NCI-H1092 treated with DMSO at 0.1 percent for 48 hours (cell line): ENCODE measurements around the gene SEPTIN12.

ENCODE experiments used
- DNase-seq: peaks from one replicate; lab custom pipeline; 2025; lab: John Stamatoyannopoulos, UW

Gene SEPTIN12

GRCh38 chr16:4783951-4784336, 4.2 kb downstream of the SEPTIN12 start:
- no peak for DNase-seq

- DNase-seq, result no peak
Measured at GRCh38 chr16:4783251-4783950, 4.7 kb downstream of the SEPTIN12 start.

- no peak for DNase-seq
Measured at GRCh38 chr16:4780235-4780634, 7.9 kb downstream of the SEPTIN12 start.

- DNase-seq, result no peak
Measured at GRCh38 chr16:4778050-4778392, 10.1 kb downstream of the SEPTIN12 start.

- DNase-seq, result no peak
Measured at GRCh38 chr16:4777339-4778049, 10.7 kb downstream of the SEPTIN12 start.

GRCh38 chr16:4776141-4776705, 11.9 kb downstream of the SEPTIN12 start:
- no peak for DNase-seq

GRCh38 chr16:4775005-4775404, 13.1 kb downstream of the SEPTIN12 start:
- no peak for DNase-seq

GRCh38 chr16:4772351-4772750, 15.8 kb downstream of the SEPTIN12 start:
- DNase-seq, result no peak

- no peak for DNase-seq
Measured at GRCh38 chr16:4771646-4772045, 16.5 kb downstream of the SEPTIN12 start.

- no peak for DNase-seq
Measured at GRCh38 chr16:4769306-4769638, 18.9 kb downstream of the SEPTIN12 start.

GRCh38 chr16:4768549-4769305, 19.4 kb downstream of the SEPTIN12 start:
- DNase-seq, result peak; percentile 96

- no peak for DNase-seq
Measured at GRCh38 chr16:4767872-4768548, 20.1 kb downstream of the SEPTIN12 start.

- DNase-seq, result peak; percentile 94
Measured at GRCh38 chr16:4766875-4767628, 21.1 kb downstream of the SEPTIN12 start, which contains the start of gene ZNF500. ZNF500 (minus strand) TSS chr16:4767162; CDS start chr16:4765978, 1,184 bp downstream.

- no peak for DNase-seq
Measured at GRCh38 chr16:4765511-4766474, 22.4 kb downstream of the SEPTIN12 start.

GRCh38 chr16:4763791-4764190, 24.4 kb downstream of the SEPTIN12 start:
- DNase-seq, result no peak

GRCh38 chr16:4762205-4762604, 25.9 kb downstream of the SEPTIN12 start:
- DNase-seq, result no peak

GRCh38 chr16:4760221-4760910, 27.8 kb downstream of the SEPTIN12 start:
- DNase-seq, result no peak

- DNase-seq, result no peak
Measured at GRCh38 chr16:4755687-4756086, 32.5 kb downstream of the SEPTIN12 start.

GRCh38 chr16:4754865-4755264, 33.3 kb downstream of the SEPTIN12 start:
- DNase-seq, result no peak

GRCh38 chr16:4753227-4753626, 34.9 kb downstream of the SEPTIN12 start:
- no peak for DNase-seq
